SKM-1 treated with dmso at 0.1 percent for 144 hours (cell line): ENCODE results near the gene MYL3.
"Not testable (repeated sequence)": the region's sequence is repeated elsewhere in the genome, so short reads cannot be mapped to it uniquely, and the experiment has no call there.

Source experiments
- DNase-seq: peaks from one replicate; lab custom pipeline; 2025; ENCODE audit not compliant: unreplicated experiment; lab: John Stamatoyannopoulos, UW

Gene MYL3

GRCh38 chr3:46831316-46831715, 31.9 kb downstream of the MYL3 start:
- no peak for DNase-seq

GRCh38 chr3:46830801-46831200, 32.4 kb downstream of the MYL3 start:
- DNase-seq = no peak

GRCh38 chr3:46829699-46830208, 33.5 kb downstream of the MYL3 start:
- DNase-seq = no peak

- no peak for DNase-seq
Measured at GRCh38 chr3:46825450-46825849, 37.8 kb downstream of the MYL3 start.

- DNase-seq = no peak
Measured at GRCh38 chr3:46824211-46824970, 38.9 kb downstream of the MYL3 start.

- not testable (repeated sequence) for DNase-seq
Measured at GRCh38 chr3:46823314-46823713, 39.9 kb downstream of the MYL3 start.

- no peak for DNase-seq
Measured at GRCh38 chr3:46821553-46821952, 41.7 kb downstream of the MYL3 start.

GRCh38 chr3:46820852-46821251, 42.4 kb downstream of the MYL3 start:
- DNase-seq = no peak

GRCh38 chr3:46812237-46812791, 50.9 kb downstream of the MYL3 start:
- DNase-seq = no peak

- DNase-seq = no peak
Measured at GRCh38 chr3:46811615-46812236, 51.5 kb downstream of the MYL3 start.

- not testable (repeated sequence) for DNase-seq
Measured at GRCh38 chr3:46808766-46809165, 54.5 kb downstream of the MYL3 start.
